HUDEP-2 (cell line): ENCODE results near the gene TSHZ2.

ENCODE experiments used
- DNase-seq, 76 experiments: peaks; one replicate each; lab custom pipeline; 2025; ENCODE audit not compliant: unreplicated experiment in 76 of 76; lab: John Stamatoyannopoulos, UW

The TSHZ2 gene

DNA sequence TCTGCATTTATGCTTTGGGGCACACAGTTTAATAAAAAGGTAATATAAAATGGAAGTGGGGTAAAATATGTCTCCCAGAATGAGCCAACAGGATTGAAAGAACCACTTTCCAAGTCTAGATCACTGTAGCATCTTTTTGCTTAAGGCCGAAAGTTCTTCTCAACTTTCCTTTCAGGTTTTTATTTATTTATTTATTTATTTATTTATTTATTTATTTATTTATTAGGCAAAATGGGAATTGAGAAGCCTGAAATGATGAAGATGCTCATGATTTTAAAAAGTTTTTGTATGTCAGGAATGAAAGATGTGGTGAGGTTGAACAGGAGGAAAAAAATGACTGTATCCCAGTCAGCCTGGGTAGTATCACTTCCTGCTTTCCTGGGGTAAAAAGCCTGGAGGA lies 24.0 kb downstream of the TSHZ2 start:
- no peak for DNase-seq

GRCh38 chr20:52996658-52997057 lies 24.5 kb downstream of the TSHZ2 start:
- DNase-seq, result no peak

DNA sequence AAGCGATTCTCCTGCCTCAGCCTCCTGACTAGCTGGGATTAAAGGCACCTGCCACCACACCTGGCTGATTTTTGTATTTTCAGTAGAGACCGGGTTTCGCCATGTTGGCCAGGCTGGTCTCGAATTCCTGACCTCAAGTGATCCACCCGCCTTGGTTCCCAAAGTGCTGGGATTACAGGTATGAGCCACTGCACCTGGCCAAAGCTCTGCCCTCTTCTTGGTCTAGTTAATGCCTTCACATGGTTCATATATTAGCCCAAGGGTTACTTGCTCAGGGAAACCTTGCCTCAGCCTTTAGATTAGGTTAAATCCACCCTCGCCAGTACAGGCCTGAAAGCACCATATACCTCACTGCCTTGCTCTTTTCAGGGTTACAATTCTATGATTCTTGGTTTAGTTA lies 26.1 kb downstream of the TSHZ2 start:
- no peak for DNase-seq

- DNase-seq, result no peak
Measured at GRCh38 chr20:52999040-52999439, 26.9 kb downstream of the TSHZ2 start.

- no peak for DNase-seq
Measured at GRCh38 chr20:53001498-53002301, 29.5 kb downstream of the TSHZ2 start.

- no peak for DNase-seq
Measured at GRCh38 chr20:53002786-53003185, 30.6 kb downstream of the TSHZ2 start.

GRCh38 chr20:53003420-53004154 lies 31.4 kb downstream of the TSHZ2 start:
- DNase-seq, result no peak

DNA sequence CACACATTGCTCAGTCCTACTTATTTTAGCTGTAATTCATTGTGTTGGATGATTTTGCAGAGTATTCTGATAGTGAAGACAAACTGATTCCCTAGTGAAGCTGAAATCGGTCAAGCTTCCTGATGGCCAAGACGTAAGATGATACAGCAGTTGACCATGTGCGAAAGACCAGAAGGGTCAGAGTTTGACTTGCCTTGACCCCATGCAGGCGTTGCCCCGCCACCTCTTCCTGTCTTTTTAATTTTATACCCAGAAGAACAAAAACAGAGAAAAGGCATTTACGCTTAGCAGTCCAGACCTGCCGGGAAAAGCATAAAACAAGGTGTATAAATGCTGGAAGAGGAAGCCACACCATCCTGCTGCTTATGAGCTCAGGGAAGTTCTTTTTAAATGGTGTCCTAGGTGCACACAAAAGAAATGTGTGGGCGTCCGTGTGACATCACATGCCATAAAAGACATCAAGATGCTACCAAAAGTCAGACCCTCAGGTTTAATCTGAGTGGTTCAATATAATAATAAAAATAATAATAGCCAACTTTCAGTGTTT lies 32.2 kb downstream of the TSHZ2 start:
- DNase-seq, result no peak

GRCh38 chr20:53009979-53010735 lies 38.0 kb downstream of the TSHZ2 start:
- DNase-seq, result no peak

DNA sequence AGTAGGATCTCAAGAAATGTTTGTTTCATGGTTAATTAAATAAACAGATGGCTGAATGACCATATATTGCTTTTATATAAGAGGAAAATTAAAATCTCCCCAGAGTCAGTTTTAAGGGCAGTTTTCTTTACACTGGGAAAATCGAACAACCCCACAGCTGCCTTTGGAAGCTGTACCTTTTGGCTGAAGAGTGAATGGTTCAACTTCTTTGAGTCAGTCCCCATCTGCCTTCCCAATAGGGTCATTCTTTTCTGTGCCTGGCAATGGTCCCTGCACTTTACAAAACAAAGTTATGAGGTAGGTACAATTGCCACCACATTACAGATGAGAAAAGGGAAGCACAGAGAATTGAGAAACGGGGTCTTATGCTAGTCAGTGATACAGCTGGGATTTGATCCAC lies 39.5 kb downstream of the TSHZ2 start:
- no peak for DNase-seq

DNA sequence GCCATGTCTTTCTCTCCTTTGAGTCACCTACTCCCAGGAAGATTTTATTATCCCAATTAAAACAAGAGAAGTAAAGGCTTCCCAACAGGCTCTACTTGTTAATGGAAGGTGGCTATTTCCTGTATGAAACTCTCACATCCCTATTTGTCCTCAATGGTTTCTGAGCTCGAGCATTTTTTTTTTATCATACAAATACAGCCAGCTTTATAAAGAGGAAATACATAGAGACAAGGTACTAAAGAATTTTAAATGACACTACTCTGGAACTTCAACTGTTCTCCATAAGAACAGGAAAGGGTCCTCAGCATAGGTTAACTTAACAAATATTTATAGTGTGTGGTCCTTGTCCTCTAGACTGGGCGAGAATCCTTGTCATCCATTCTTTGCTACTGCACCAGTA lies 41.0 kb downstream of the TSHZ2 start:
- DNase-seq, result no peak

DNA sequence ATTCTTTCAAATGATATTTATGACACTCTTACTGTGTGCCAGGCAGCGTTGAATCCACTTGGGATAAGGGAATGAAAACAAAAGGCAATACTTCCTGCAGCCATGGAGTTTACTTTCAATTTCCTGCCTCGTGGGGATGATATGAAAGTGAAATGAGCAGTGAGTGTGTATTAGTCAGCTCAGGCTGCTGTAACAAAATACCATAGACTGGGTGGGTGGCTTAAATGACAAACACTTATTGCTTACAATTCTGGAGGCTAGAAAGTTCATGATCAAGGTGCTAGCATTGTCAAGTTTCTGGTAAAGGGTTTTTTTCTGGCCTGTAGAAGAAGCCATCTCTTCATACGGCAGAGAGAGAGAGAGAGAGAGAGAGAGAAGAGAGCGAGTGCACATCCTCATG lies 41.7 kb downstream of the TSHZ2 start:
- DNase-seq, result no peak

- DNase-seq, result no peak
Measured at GRCh38 chr20:53016071-53016470, 43.9 kb downstream of the TSHZ2 start.

- no peak for DNase-seq
Measured at GRCh38 chr20:53016534-53017042, 44.4 kb downstream of the TSHZ2 start.

DNA sequence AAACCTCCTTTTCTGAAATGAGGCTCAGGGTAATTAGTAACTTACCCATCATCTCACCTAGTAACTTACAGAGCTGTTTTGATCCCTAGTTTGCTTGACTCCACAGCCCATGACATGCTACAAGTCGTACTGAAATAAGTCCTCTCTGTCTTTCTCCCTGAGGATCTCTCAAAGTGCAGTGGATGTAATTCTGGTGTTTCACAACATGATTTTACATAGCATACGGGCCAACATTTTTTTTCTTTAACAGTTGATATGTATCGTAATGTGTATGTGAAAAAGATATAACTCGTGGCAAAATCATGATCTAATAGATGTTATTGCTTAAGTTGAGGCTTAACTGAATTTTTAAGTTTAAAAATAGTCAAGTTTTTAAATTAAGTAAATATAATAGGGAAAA lies 45.0 kb downstream of the TSHZ2 start:
- no peak for DNase-seq

- DNase-seq, result no peak
Measured at GRCh38 chr20:53019464-53019863, 47.3 kb downstream of the TSHZ2 start.

- no peak for DNase-seq
Measured at GRCh38 chr20:53020376-53020775, 48.2 kb downstream of the TSHZ2 start.

- no peak for DNase-seq
Measured at GRCh38 chr20:53020834-53021233, 48.7 kb downstream of the TSHZ2 start.

DNA sequence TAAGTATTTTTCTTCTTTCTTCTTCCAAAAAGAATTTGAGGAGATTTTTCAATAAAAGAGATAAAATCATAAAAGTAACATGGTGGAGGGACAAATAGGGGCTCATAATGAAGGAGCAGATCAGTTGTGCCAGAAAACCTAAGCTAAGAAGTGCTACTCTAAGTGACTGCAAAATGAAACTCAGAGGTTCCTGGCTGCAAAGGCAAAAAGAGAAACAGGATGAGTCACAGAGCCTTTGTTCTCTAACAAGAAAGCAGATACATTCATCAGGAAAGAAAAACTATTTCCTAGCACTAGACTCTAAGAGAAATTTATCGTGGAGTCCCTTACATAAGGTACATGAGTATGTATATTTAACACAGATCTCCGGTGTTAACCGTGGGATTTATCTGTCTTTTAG lies 49.8 kb downstream of the TSHZ2 start:
- DNase-seq, result no peak

GRCh38 chr20:53023732-53024520 lies 51.8 kb downstream of the TSHZ2 start:
- DNase-seq, result no peak
